Fibroblast of skin of abdomen (primary cell): Measurements from ENCODE around the gene LHFPL2.
"Not testable (repeated sequence)": the region's sequence is repeated elsewhere in the genome, so short reads cannot be mapped to it uniquely, and the experiment has no call there.

Experiments
- DNase-seq: peaks from one replicate; pipeline ENCODE4 v3.0.0-alpha.2; 2013

LHFPL2 gene

GRCh38 chr5:78500871-78501270 is 147.7 kb downstream of the LHFPL2 start:
- DNase-seq = peak; percentile 22

- no peak for DNase-seq
These were observed 148.5 kb downstream of the LHFPL2 start for GRCh38 chr5:78500028-78500427.

- no peak for DNase-seq
These were observed 149.1 kb downstream of the LHFPL2 start for GRCh38 chr5:78499485-78499884.

GRCh38 chr5:78497573-78498533 is 150.7 kb downstream of the LHFPL2 start:
- DNase-seq = no peak

GRCh38 chr5:78496373-78496772 is 152.2 kb downstream of the LHFPL2 start:
- no peak for DNase-seq

DNA sequence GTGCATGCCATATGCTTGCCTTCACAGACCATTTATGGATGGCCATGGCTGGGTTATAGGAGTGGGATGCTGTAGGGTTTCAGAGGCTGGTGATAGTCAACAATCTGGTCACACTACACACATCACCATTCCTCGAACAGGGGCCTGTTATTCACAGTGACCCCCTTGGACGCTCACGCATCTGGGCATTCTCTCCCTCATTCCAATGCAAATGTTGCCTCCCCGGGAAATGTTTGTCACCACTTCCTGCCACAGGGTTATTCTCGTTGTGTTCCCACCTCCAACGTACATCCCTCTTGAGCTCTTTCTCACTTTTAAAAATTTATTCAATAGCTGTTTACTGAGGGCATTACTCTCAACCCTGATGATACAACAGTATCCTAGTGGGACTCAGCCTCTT is 152.8 kb downstream of the LHFPL2 start:
- peak; percentile 21 for DNase-seq

DNA sequence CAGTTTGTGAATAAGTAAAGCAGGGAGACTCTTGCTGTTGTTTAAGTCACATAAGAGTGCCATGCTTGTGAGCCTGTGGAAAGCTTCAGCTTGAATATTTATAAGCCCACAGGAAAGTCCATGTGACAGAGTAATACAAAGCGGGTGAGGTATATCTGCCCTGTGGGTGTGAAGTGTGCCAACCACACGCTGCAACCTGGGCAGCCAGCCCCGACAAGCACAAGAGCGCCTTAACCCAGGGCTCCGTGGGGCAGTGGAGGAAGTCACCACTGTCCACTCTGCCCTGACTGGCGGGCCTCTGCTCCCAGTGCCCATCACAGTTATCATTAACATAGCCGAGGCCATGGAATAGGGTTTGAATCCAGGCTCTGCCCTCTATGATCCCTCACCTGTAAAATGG is 155.9 kb downstream of the LHFPL2 start:
- no peak for DNase-seq

DNA sequence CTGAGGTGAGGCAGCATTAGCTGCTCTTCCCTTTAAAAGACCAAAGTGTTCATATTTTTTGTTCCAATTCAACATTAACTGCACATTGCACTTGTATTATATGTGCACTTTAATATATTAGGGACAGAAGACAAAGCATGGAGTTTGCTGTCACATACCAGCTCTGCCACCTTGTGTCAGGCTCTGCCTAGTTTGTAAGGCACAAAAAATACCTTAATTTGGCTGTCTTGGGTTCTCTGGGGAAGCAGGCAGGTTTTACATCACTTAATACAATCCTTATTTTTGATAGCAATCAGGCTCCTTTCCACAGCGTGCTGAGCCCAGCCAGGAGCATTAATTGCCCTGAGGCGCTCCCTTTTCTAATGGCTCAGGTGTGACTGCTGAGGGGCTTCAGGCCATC is 156.3 kb downstream of the LHFPL2 start:
- no peak for DNase-seq

GRCh38 chr5:78490709-78491485 is 157.7 kb downstream of the LHFPL2 start:
- no peak for DNase-seq

DNA sequence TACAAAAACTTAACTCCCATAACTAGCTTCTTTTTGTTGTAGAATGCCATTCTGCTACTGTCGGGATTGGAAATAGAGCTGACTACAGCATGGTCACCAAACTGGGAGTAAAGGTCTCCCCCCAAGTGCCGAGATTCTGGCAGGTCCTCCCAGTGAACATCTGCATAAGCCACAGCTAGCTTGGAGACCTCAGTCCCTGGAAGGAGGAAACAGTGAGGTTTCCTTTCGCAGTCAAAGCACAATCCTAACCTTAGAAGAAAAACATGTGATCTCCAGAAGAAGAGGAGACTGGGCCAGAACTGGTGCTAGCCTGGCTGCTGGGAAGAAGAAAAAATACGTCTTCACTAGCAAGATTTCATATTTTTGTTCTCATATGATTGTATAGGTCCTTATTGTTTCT is 160.7 kb downstream of the LHFPL2 start:
- DNase-seq = no peak

DNA sequence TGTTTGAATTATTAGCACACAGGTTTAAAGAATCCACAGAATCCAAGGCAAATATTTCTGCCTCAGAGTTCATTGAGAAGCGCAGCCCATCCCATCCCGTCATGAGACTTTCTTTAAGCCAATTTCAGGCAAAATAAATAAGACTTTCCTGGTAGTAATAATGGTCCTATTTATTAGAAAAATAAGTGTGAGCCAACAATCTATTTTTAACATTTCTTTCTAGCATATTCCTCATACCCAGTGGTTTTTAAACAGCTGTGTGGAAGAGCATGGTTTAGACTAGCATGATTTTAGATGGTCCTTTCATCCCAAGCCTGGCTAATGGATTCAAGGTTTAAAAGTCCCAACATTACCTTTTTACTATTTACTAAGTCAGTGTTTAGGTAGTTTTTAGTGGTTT is 162.4 kb downstream of the LHFPL2 start:
- DNase-seq = no peak

DNA sequence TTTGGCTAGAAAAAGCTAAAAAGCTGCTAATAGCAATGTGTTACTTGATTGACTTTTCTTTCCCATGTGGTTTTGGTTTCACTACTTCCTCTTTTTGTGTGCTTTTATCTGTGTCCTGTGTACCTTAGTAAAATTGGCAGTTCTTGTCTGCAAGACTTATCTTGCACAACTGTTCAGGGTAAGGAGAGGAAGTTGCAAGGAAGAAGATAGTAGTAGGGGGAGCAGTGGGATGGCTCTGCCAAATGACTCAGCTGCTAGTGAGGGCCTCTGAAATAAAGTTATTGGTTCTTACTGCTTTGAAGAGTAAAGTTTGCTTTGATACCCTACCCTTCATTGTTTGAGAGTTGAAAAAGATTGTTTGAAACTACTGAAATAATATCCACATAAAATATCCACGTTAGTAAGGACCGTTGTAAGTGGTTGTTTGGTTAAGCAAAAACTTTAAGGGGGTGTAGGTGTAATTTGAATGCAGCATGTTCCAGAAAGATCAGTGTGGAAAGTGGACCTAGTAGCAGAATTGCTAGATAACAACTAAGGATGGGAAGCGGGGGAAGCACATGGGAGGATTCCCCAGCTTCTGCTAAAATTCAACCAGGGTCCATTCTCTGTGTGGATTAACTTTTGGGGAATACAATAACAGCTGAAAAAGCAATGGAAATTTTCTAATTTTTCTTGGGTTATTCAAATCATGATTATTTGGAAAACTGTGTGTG is 164.6 kb downstream of the LHFPL2 start:
- DNase-seq = peak; percentile 51

DNA sequence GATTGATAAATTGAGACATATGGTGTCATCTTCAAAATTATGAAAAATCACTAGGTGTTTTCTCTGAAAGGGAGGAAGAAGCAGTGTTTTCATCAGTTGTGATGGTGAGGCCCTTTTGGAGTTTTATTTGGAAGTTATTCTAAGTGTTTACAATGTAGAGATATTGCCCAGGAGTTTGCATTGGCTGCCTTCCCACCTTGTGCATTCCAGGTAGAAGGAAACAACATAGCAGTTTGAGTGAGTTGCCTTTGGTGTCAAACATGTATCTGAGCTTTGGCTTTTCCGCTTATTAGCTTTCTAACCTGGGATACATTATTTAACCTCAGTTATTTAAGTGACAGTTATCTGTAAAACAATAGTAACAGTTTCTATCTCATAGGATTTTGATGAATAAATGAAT is 165.6 kb downstream of the LHFPL2 start:
- DNase-seq = no peak

GRCh38 chr5:78476795-78477194 is 171.8 kb downstream of the LHFPL2 start:
- DNase-seq = no peak

GRCh38 chr5:78475370-78475769 is 173.2 kb downstream of the LHFPL2 start:
- no peak for DNase-seq

DNA sequence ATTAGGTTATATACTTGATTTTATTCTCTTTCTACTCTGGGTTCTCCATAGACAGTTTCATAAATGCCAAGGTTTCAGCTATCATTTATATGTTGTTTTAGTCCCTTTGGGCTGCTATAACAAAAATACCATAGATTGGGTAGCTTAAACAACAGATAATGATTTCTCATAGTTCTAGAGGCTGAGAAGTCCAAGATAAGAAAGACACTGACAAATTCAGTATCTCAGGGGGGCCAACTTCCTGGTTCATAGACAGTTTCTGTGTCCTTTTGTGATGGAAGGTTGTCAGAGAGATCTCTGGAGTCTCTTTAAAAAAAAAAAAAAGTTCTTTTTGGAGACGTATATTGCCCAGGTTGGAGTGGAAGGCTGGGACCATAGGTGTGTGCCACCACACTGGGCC is 174.8 kb downstream of the LHFPL2 start:
- DNase-seq = no peak

- DNase-seq = peak; percentile 13
These were observed 176.0 kb downstream of the LHFPL2 start for GRCh38 chr5:78472469-78473106.

DNA sequence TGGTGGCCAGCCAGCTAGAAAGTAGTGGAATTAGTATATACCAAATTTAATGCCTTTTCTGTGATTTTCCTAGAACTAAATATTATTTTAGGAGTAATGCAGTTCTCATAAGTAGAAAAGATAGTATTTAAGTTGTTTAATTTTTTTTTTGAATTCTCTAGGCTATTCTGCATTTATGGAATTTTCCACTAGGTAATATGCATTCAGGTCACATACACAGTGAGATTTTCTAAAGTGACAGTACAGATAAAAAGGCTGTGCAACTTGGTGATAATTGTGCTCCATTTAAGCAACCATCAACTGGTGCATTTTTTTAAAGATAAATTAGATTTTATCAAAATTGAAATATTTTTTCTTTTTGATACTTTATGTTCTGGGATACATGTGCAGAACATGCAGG is 176.7 kb downstream of the LHFPL2 start:
- no peak for DNase-seq

GRCh38 chr5:78467752-78468357 is 180.7 kb downstream of the LHFPL2 start:
- peak; percentile 49 for DNase-seq

- DNase-seq = no peak
These were observed 181.4 kb downstream of the LHFPL2 start for GRCh38 chr5:78467140-78467539.

GRCh38 chr5:78458843-78459242 is 189.7 kb downstream of the LHFPL2 start:
- DNase-seq = no peak

DNA sequence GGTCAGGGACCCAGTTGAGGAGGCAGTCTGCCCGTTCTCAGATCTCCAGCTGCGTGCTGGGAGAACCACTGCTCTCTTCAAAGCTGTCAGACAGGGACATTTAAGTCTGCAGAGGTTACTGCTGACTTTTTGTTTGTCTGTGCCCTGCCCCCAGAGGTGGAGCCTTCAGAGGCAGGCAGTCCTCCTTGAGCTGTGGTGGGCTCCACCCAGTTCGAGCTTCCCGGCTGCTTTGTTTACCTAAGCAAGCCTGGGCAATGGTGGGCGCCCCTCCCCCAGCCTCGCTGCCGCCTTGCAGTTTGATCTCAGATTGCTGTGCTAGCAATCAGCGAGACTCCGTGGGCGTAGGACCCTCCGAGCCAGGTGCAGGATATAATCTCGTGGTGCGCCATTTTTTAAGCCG is 191.1 kb downstream of the LHFPL2 start:
- DNase-seq = not testable (repeated sequence)
